ENCODE measurements around the gene TSR3. TPM values are rescaled to one million over a fixed set of nuclear protein-coding genes. Genes with fewer than 3 reads are reported as not detected.

Gene TSR3
- total RNA-seq, 1 experiment from 2014 or later: 117 TPM

GRCh38 chr16:1392826-1393225 lies 41.1 kb upstream of the TSR3 start:
- POLR2A ChIA-PET (ENCODE audit: unreplicated experiment): no interaction called here
- Histone ChIP-seq H3K9me2 (replicated peaks; ENCODE audit: low read length) (no peaks in the 10 kb centered on the region), H3K9me3 (ENCODE audit: low read length) (no peaks in the 10 kb centered on the region), H3K27me3 (ENCODE audit: low read length) (no peaks in the 10 kb centered on the region), H3K36me3 (ENCODE audit: low read depth, low read length) (no peaks in the 10 kb centered on the region), H4K20me1 (ENCODE audit: low read length) (no peaks in the 10 kb centered on the region), H3K4me2 (ENCODE audit: low read length) (no peak overlapping the region), H3K9ac (ENCODE audit: low read length) (no peak overlapping the region), H2AFZ (ENCODE audit: low read length) (no peak overlapping the region), H3K27ac (ENCODE audit: low read length) (no peak overlapping the region), H3K79me2 (ENCODE audit: low read length) (no peaks in the 10 kb centered on the region), H3K4me1 (ENCODE audit: insufficient read depth, low read length) (no peaks in the 10 kb centered on the region), H3K4me3 (ENCODE audit: low read length) (no peak overlapping the region), H3F3A (ENCODE audit: low read length, unreplicated experiment) (no peaks in the 10 kb centered on the region)
- ATAC-seq: no peak
- BruUV-seq (replicated peaks): no TSS peak
- TF ChIP-seq EZH2phosphoT487 (IDR thresholded peaks at IDR 0.05; ENCODE audit: borderline replicate concordance, low read length) (no peak), EZH2 (IDR thresholded peaks at IDR 0.05; ENCODE audit: low read length, unreplicated experiment) (no peak)
- TF ChIP-seq, protein P1, sequence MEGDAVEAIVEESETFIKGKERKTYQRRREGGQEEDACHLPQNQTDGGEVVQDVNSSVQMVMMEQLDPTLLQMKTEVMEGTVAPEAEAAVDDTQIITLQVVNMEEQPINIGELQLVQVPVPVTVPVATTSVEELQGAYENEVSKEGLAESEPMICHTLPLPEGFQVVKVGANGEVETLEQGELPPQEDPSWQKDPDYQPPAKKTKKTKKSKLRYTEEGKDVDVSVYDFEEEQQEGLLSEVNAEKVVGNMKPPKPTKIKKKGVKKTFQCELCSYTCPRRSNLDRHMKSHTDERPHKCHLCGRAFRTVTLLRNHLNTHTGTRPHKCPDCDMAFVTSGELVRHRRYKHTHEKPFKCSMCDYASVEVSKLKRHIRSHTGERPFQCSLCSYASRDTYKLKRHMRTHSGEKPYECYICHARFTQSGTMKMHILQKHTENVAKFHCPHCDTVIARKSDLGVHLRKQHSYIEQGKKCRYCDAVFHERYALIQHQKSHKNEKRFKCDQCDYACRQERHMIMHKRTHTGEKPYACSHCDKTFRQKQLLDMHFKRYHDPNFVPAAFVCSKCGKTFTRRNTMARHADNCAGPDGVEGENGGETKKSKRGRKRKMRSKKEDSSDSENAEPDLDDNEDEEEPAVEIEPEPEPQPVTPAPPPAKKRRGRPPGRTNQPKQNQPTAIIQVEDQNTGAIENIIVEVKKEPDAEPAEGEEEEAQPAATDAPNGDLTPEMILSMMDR (conservative IDR thresholded peaks at IDR 0.05; ENCODE audit: low read depth, low read length): no peak
- intact Hi-C loops (cut with micrococcal nuclease): no loop called here
- CTCF ChIA-PET: no interaction called here
- no peak for DNase-seq

GRCh38 chr16:1390239-1390779 lies 38.6 kb upstream of the TSR3 start:
- ChIA-PET CTCF (no interaction called here), POLR2A (ENCODE audit: unreplicated experiment) (no interaction called here)
- Histone ChIP-seq H3K27ac (ENCODE audit: low read length) (no peak overlapping the region), H3K4me3 (ENCODE audit: low read length) (no peak overlapping the region), H2AFZ (ENCODE audit: low read length) (no peak overlapping the region), H3K4me2 (ENCODE audit: low read length) (no peak overlapping the region), H3K9me3 (ENCODE audit: low read length) (no peaks in the 10 kb centered on the region), H3K36me3 (ENCODE audit: low read depth, low read length) (no peaks in the 10 kb centered on the region), H3K4me1 (ENCODE audit: insufficient read depth, low read length) (no peaks in the 10 kb centered on the region), H3K9ac (ENCODE audit: low read length) (no peak overlapping the region), H3K79me2 (ENCODE audit: low read length) (no peaks in the 10 kb centered on the region), H3F3A (ENCODE audit: low read length, unreplicated experiment) (no peaks in the 10 kb centered on the region), H4K20me1 (ENCODE audit: low read length) (no peaks in the 10 kb centered on the region), H3K27me3 (ENCODE audit: low read length) (no peaks in the 10 kb centered on the region), H3K9me2 (replicated peaks; ENCODE audit: low read length) (no peaks in the 10 kb centered on the region)
- ATAC-seq: no peak
- no TSS peak for BruUV-seq (replicated peaks)
- TF ChIP-seq, protein P1 (conservative IDR thresholded peaks at IDR 0.05; ENCODE audit: low read depth, low read length): no peak
- TF ChIP-seq EZH2phosphoT487 (IDR thresholded peaks at IDR 0.05; ENCODE audit: borderline replicate concordance, low read length): no peak
- TF ChIP-seq EZH2 (IDR thresholded peaks at IDR 0.05; ENCODE audit: low read length, unreplicated experiment): no peak
- no peak for DNase-seq
- intact Hi-C loops (cut with micrococcal nuclease): no loop called here

DNA sequence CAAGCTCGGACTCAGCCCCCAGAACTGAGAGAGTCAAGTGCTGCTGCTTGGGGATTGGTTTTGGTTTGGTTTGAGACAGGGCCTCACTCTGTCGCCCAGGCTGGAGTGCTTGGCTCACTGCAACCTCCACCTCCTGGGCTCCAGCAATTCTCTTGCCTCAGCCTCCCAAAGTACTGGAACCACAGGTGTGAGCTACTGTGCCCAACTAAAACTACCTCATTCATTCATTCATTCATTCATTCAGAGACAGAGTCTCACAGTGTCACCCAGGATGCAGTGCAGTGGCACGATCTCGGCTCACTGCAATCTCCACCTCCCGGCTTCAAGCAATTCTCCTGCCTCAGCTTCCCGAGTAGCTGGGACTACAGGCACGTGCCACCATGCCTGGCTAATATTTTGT lies 38.1 kb upstream of the TSR3 start:
- TF ChIP-seq EZH2phosphoT487 (IDR thresholded peaks at IDR 0.05; ENCODE audit: borderline replicate concordance, low read length) (no peak), EZH2 (IDR thresholded peaks at IDR 0.05; ENCODE audit: low read length, unreplicated experiment) (no peak)
- TF ChIP-seq, protein P1 (conservative IDR thresholded peaks at IDR 0.05; ENCODE audit: low read depth, low read length): no peak
- CTCF ChIA-PET: no interaction called here
- H3K4me2 ChIP-seq (ENCODE audit: low read length): no peak overlapping the region
- H3K27me3 ChIP-seq (ENCODE audit: low read length): no peaks in the 10 kb centered on the region
- intact Hi-C loops (cut with micrococcal nuclease): no loop called here
- no peak overlapping the region for H3K4me3 ChIP-seq (ENCODE audit: low read length)
- BruUV-seq (replicated peaks): no TSS peak
- H3F3A ChIP-seq (ENCODE audit: low read length, unreplicated experiment): no peaks in the 10 kb centered on the region
- H3K4me1 ChIP-seq (ENCODE audit: insufficient read depth, low read length): no peaks in the 10 kb centered on the region
- H3K9me3 ChIP-seq (ENCODE audit: low read length): no peaks in the 10 kb centered on the region
- no peaks in the 10 kb centered on the region for H3K9me2 ChIP-seq (replicated peaks; ENCODE audit: low read length)
- no peaks in the 10 kb centered on the region for H3K79me2 ChIP-seq (ENCODE audit: low read length)
- no peak for DNase-seq
- POLR2A ChIA-PET (ENCODE audit: unreplicated experiment): no interaction called here
- no peaks in the 10 kb centered on the region for H3K36me3 ChIP-seq (ENCODE audit: low read depth, low read length)
- no peak for ATAC-seq
- no peaks in the 10 kb centered on the region for H4K20me1 ChIP-seq (ENCODE audit: low read length)
- no peak overlapping the region for H3K9ac ChIP-seq (ENCODE audit: low read length)
- no peak overlapping the region for H3K27ac ChIP-seq (ENCODE audit: low read length)
- no peak overlapping the region for H2AFZ ChIP-seq (ENCODE audit: low read length)
